Measurements from ENCODE around the gene ENPP7.

GRCh38 chr17:79779084-79779529 lies 48.4 kb downstream of the ENPP7 start:
- TF ChIP-seq CTCF (IDR thresholded peaks at IDR 0.05 in 2 of 3, conservative IDR thresholded peaks at IDR 0.05 in 1 of 3; ENCODE audit: borderline replicate concordance in 1 of 3, insufficient read depth in 1 of 3, low read depth in 2 of 3, low read length in 2 of 3) (no peak), EZH2 (IDR thresholded peaks at IDR 0.05) (no peak), ELF1 (IDR thresholded peaks at IDR 0.05; ENCODE audit: borderline replicate concordance, low read depth) (no peak), POLR2A (IDR thresholded peaks at IDR 0.05; ENCODE audit: borderline replicate concordance, extremely low read depth, insufficient read depth, insufficient read length) (no peak), POLR2AphosphoS5 (IDR thresholded peaks at IDR 0.05; ENCODE audit: low read depth, low read length) (no peak), REST (IDR thresholded peaks at IDR 0.05; ENCODE audit: low read depth) (no peak), EZH2phosphoT487 (IDR thresholded peaks at IDR 0.05; ENCODE audit: borderline replicate concordance) (no peak), ZNF274 (IDR thresholded peaks at IDR 0.05; ENCODE audit: low read depth, low read length) (no peak), JUND (IDR thresholded peaks at IDR 0.05) (no peak), MAX (IDR thresholded peaks at IDR 0.05) (no peak), RAD21 (IDR thresholded peaks at IDR 0.05; ENCODE audit: low read depth) (no peak), CEBPB (IDR thresholded peaks at IDR 0.05; ENCODE audit: low read depth) (no peak)
